OCI-LY3 (cell line): ENCODE measurements around the gene CADPS.

Experiments
- H2AFZ ChIP-seq: fragments of 200-600, 300-600 bp; shearing (Covaris generic); 2 replicates; pipeline ENCODE4 v1.6.0; 2014; ENCODE audit warnings: antibody characterized with exemption, low read depth, low read length
- H3K27ac ChIP-seq: fragments of 200-600, 300-600 bp; sonication (generic); 2 replicates; pipeline ENCODE4 v1.5.1; 2014; ENCODE audit warnings: mild to moderate bottlenecking, low read length, moderate library complexity, mixed read lengths
- H3K27me3 ChIP-seq: fragments of 200-600, 300-600 bp; sonication (generic); 2 replicates; pipeline ENCODE4 v1.6.1; 2014; ENCODE audit warnings: low read depth, low read length, mixed read lengths
- H3K36me3 ChIP-seq: fragments of 200-600, 300-600 bp; sonication (generic); replicated peaks from 2 replicates; pipeline ENCODE3; 2014; ENCODE audit warnings: low read depth, low read length, mixed read lengths
- H3K4me1 ChIP-seq: fragments of 300-600, 200-600 bp; sonication (generic); 2 replicates; pipeline ENCODE4 v1.6.1; 2014; ENCODE audit warnings: low read length, mixed read lengths
- H3K4me2 ChIP-seq: fragments of 200-600, 300-600 bp; sonication (generic); 2 replicates; pipeline ENCODE4 v1.6.1; 2014; ENCODE audit warnings: low read length, mixed read lengths
- H3K4me3 ChIP-seq: fragments of 300-600, 200-600 bp; sonication (generic); 2 replicates; pipeline ENCODE4 v1.5.1; 2014; ENCODE audit warnings: antibody characterized with exemption, mild to moderate bottlenecking, low read length, moderate library complexity
- H3K79me2 ChIP-seq: fragments of 300-600, 200-600 bp; shearing (Covaris generic); 2 replicates; pipeline ENCODE4 v1.6.1; 2014; ENCODE audit warnings: mild to moderate bottlenecking, low read length, mixed read lengths
- H3K9ac ChIP-seq: fragments of 300-600, 200-600 bp; shearing (Covaris generic); 2 replicates; pipeline ENCODE4 v1.6.0; 2014; ENCODE audit warnings: mild to moderate bottlenecking, low read length, moderate library complexity
- H3K9me3 ChIP-seq: fragments of 200-600, 300-600 bp; shearing (Covaris generic); 2 replicates; pipeline ENCODE4 v1.6.1; 2014; ENCODE audit warnings: low read length, mixed read lengths; ENCODE audit not compliant: insufficient read depth
- H4K20me1 ChIP-seq: fragments of 200-600, 300-600 bp; sonication (generic); 2 replicates; pipeline ENCODE4 v1.6.1; 2016; ENCODE audit warnings: low read length, mixed read lengths; ENCODE audit not compliant: insufficient read depth
- EZH2phosphoT487 ChIP-seq: fragments of 200-600 bp; shearing (Covaris generic); IDR thresholded peaks from 2 replicates; pipeline ENCODE4 v1.6.1; 2018; ENCODE audit warnings: antibody characterized with exemption, mixed run types, low read depth
- TF ChIP-seq, protein P1 (sequence below): fragments of 200-600, 300-600 bp; sonication (generic); IDR thresholded peaks from 2 replicates; pipeline ENCODE4 v1.5.1; 2014; ENCODE audit warnings: antibody characterized with exemption, low read length, low read depth

Gene CADPS

DNA sequence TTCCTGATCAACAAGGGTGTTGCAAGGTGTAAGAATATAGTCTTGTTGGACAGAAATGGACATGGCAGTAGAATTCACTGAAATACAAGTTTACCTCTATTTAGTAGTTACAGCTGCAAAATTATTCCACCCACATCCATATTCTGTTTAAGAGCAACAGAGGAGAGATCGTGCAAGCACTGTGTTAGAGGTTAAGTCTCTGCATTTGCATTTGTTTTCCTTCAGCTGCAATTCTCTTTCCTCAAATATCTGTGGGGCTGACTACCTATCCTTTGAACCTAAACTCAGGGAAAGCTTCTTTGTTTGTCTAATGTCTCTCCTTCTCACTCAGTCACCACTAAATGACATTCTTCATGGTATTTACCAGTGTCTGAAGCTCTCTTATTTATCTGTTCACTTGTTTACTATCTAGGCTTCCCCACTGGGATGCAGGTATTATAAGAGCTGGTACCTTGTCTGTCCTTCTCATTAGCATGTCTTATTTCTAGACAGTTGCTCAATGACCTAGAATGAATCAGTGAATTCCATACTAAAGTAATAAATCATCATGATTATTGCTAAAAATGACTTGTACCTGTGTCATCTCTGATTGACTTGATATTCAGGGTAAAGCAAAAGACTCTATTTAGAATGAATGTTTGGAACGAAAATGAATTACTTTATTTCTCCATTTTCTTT lies 326.5 kb downstream of the CADPS start:
- H3K9ac ChIP-seq, result no peak overlapping the region
- no peaks in the 10 kb centered on the region for H3K4me1 ChIP-seq
- no peaks in the 10 kb centered on the region for H3K79me2 ChIP-seq
- no peaks in the 10 kb centered on the region for H3K36me3 ChIP-seq
- no peaks in the 10 kb centered on the region for H4K20me1 ChIP-seq
- H3K4me3 ChIP-seq, result no peak overlapping the region
- no peaks in the 10 kb centered on the region for H3K9me3 ChIP-seq
- H2AFZ ChIP-seq, result no peak overlapping the region
- TF ChIP-seq, protein P1, sequence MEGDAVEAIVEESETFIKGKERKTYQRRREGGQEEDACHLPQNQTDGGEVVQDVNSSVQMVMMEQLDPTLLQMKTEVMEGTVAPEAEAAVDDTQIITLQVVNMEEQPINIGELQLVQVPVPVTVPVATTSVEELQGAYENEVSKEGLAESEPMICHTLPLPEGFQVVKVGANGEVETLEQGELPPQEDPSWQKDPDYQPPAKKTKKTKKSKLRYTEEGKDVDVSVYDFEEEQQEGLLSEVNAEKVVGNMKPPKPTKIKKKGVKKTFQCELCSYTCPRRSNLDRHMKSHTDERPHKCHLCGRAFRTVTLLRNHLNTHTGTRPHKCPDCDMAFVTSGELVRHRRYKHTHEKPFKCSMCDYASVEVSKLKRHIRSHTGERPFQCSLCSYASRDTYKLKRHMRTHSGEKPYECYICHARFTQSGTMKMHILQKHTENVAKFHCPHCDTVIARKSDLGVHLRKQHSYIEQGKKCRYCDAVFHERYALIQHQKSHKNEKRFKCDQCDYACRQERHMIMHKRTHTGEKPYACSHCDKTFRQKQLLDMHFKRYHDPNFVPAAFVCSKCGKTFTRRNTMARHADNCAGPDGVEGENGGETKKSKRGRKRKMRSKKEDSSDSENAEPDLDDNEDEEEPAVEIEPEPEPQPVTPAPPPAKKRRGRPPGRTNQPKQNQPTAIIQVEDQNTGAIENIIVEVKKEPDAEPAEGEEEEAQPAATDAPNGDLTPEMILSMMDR, result no peak
- no peak for TF ChIP-seq EZH2phosphoT487
- peaks cover 80% of the 10 kb centered on the region for H3K27me3 ChIP-seq
- no peak overlapping the region for H3K4me2 ChIP-seq
- no peak overlapping the region for H3K27ac ChIP-seq

DNA sequence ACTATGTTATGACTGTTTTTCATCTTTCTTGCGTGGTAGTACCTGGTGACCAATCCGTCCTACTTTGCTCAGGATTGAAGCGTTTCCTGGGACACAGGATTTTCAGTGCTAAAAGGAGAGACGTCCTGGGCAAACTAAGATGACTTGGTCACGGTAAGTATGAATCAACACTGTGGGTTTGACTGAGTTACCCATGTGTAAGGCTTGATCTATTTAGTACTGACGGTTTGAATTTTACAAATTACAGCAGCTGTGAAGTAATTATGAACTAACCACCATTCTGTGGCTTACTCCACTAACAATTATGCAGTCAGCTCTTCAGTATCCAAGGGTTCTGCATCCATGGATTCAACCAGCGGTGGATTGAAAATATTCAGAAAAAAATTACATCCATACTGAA lies 328.9 kb downstream of the CADPS start:
- Histone ChIP-seq H3K79me2 (no peaks in the 10 kb centered on the region), H3K36me3 (no peaks in the 10 kb centered on the region), H4K20me1 (no peaks in the 10 kb centered on the region), H3K27me3 (peaks cover 88% of the 10 kb centered on the region), H3K4me3 (no peak overlapping the region), H3K27ac (no peak overlapping the region), H2AFZ (no peak overlapping the region), H3K4me1 (no peaks in the 10 kb centered on the region), H3K4me2 (no peak overlapping the region), H3K9ac (no peak overlapping the region), H3K9me3 (no peaks in the 10 kb centered on the region)
- no peak for TF ChIP-seq EZH2phosphoT487
- TF ChIP-seq, protein P1, result no peak

GRCh38 chr3:62542185-62542584 lies 333.0 kb downstream of the CADPS start:
- TF ChIP-seq, protein P1, result no peak
- no peak for TF ChIP-seq EZH2phosphoT487
- Histone ChIP-seq H3K27ac (no peak overlapping the region), H3K4me2 (no peak overlapping the region), H3K9ac (no peak overlapping the region), H3K9me3 (no peaks in the 10 kb centered on the region), H3K4me1 (no peaks in the 10 kb centered on the region), H3K79me2 (no peaks in the 10 kb centered on the region), H2AFZ (no peak overlapping the region), H3K4me3 (no peak overlapping the region), H3K36me3 (no peaks in the 10 kb centered on the region), H3K27me3 (peaks cover 90% of the 10 kb centered on the region), H4K20me1 (no peaks in the 10 kb centered on the region)

- H3K9ac ChIP-seq, result no peak overlapping the region
- H2AFZ ChIP-seq, result no peak overlapping the region
- no peak for TF ChIP-seq EZH2phosphoT487
- TF ChIP-seq, protein P1, result no peak
- H3K27me3 ChIP-seq, result peaks cover 84% of the 10 kb centered on the region
- H3K27ac ChIP-seq, result no peak overlapping the region
- no peaks in the 10 kb centered on the region for H3K79me2 ChIP-seq
- no peaks in the 10 kb centered on the region for H3K4me1 ChIP-seq
- H3K9me3 ChIP-seq, result no peaks in the 10 kb centered on the region
- no peaks in the 10 kb centered on the region for H4K20me1 ChIP-seq
- no peak overlapping the region for H3K4me2 ChIP-seq
- H3K4me3 ChIP-seq, result no peak overlapping the region
- H3K36me3 ChIP-seq, result no peaks in the 10 kb centered on the region
Measured at GRCh38 chr3:62539762-62540161, 335.5 kb downstream of the CADPS start.
